Parathyroid adenoma (tissue), 2 donors: ENCODE data around the gene PNMA8C.

ENCODE experiments used
- H2AFZ ChIP-seq: fragments of 300-600 bp; sonication (generic); one replicate; pipeline ENCODE4 v1.7.0; 2017; ENCODE audit warnings: antibody characterized with exemption, mild to moderate bottlenecking
- H3K27ac ChIP-seq: fragments of 300-600 bp; sonication (generic); one replicate; pipeline ENCODE4 v1.7.0; 2017
- H3K27me3 ChIP-seq: fragments of 300-600 bp; sonication (generic); one replicate; pipeline ENCODE4 v1.7.0; 2017; ENCODE audit warnings: low read length; ENCODE audit not compliant: control insufficient read depth, insufficient read depth
- H3K36me3 ChIP-seq: fragments of 300-600 bp; sonication (generic); one replicate; pipeline ENCODE4 v1.7.0; 2017; ENCODE audit warnings: low read length; ENCODE audit not compliant: control insufficient read depth, insufficient read depth
- H3K4me1 ChIP-seq: fragments of 300-600 bp; sonication (generic); one replicate; pipeline ENCODE4 v1.7.0; 2017; ENCODE audit warnings: control low read depth
- H3K4me2 ChIP-seq: fragments of 300-600 bp; sonication (generic); one replicate; pipeline ENCODE4 v1.7.0; 2017; ENCODE audit warnings: low read length
- H3K4me3 ChIP-seq: fragments of 300-600 bp; sonication (generic); one replicate; pipeline ENCODE4 v1.7.0; 2017; ENCODE audit warnings: low read depth, low read length
- H3K79me2 ChIP-seq: fragments of 300-600 bp; sonication (generic); one replicate; pipeline ENCODE4 v1.7.0; 2017; ENCODE audit warnings: control low read depth
- H3K9ac ChIP-seq: fragments of 300-600 bp; sonication (generic); one replicate; pipeline ENCODE4 v1.7.0; 2017; ENCODE audit warnings: mild to moderate bottlenecking
- H3K9me3 ChIP-seq: fragments of 300-600 bp; sonication (generic); one replicate; pipeline ENCODE4 v1.7.0; 2017; ENCODE audit warnings: low read length; ENCODE audit not compliant: control insufficient read depth
- TF ChIP-seq, protein P1 (sequence below): fragments of 300-600 bp; sonication (generic); IDR thresholded peaks from one replicate; pipeline ENCODE4 v1.7.0; 2017; ENCODE audit warnings: antibody characterized with exemption, mild to moderate bottlenecking
- donor health status: primary hyperparathyroidism.

PNMA8C gene

DNA sequence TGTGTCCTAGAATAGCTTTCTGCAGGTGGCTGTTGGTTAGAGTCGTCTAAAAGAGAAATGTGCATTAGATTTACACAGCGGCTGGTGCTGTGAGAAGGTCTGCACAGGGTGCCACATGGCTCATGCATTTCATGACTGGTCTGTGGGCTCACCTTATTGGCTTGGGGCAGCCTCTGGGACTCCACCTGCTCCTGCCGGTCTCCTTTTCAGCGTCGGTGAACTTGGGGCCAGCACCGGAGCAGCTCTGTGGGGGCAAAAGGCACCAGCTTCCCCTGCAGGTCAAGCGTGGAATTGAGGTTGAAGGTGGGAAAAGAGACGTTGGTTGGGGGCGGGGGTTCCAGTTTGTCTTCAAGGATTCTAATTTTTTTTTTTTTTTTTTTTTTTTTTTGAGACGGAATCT, 3.1 kb upstream of the PNMA8C start:
- H3K4me2 ChIP-seq, result no peak overlapping the region
- H3K4me3 ChIP-seq, result no peak overlapping the region
- no peaks in the 10 kb centered on the region for H3K9me3 ChIP-seq
- no peak overlapping the region for H3K27ac ChIP-seq
- H3K9ac ChIP-seq, result no peak overlapping the region
- H2AFZ ChIP-seq, result no peak overlapping the region
- no peaks in the 10 kb centered on the region for H3K27me3 ChIP-seq
- H3K79me2 ChIP-seq, result no peaks in the 10 kb centered on the region
- peaks cover 4% of the 10 kb centered on the region for H3K4me1 ChIP-seq
- TF ChIP-seq, protein P1, sequence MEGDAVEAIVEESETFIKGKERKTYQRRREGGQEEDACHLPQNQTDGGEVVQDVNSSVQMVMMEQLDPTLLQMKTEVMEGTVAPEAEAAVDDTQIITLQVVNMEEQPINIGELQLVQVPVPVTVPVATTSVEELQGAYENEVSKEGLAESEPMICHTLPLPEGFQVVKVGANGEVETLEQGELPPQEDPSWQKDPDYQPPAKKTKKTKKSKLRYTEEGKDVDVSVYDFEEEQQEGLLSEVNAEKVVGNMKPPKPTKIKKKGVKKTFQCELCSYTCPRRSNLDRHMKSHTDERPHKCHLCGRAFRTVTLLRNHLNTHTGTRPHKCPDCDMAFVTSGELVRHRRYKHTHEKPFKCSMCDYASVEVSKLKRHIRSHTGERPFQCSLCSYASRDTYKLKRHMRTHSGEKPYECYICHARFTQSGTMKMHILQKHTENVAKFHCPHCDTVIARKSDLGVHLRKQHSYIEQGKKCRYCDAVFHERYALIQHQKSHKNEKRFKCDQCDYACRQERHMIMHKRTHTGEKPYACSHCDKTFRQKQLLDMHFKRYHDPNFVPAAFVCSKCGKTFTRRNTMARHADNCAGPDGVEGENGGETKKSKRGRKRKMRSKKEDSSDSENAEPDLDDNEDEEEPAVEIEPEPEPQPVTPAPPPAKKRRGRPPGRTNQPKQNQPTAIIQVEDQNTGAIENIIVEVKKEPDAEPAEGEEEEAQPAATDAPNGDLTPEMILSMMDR, result no peak
- H3K36me3 ChIP-seq, result no peaks in the 10 kb centered on the region

GRCh38 chr19:46429999-46430398, 1.3 kb upstream of the PNMA8C start:
- Histone ChIP-seq H3K9ac (no peak overlapping the region), H3K36me3 (no peaks in the 10 kb centered on the region), H3K9me3 (no peaks in the 10 kb centered on the region), H3K4me1 (peaks cover 7% of the 10 kb centered on the region), H2AFZ (no peak overlapping the region), H3K4me2 (no peak overlapping the region), H3K27ac (no peak overlapping the region), H3K4me3 (no peak overlapping the region), H3K79me2 (no peaks in the 10 kb centered on the region), H3K27me3 (no peaks in the 10 kb centered on the region)
- TF ChIP-seq, protein P1, result no peak

- H3K9ac ChIP-seq, result no peak overlapping the region
- no peaks in the 10 kb centered on the region for H3K9me3 ChIP-seq
- no peaks in the 10 kb centered on the region for H3K36me3 ChIP-seq
- TF ChIP-seq, protein P1, result no peak
- H3K4me2 ChIP-seq, result no peak overlapping the region
- H3K4me1 ChIP-seq, result peaks cover 7% of the 10 kb centered on the region
- H3K27ac ChIP-seq, result no peak overlapping the region
- no peak overlapping the region for H2AFZ ChIP-seq
- H3K79me2 ChIP-seq, result no peaks in the 10 kb centered on the region
- H3K27me3 ChIP-seq, result no peaks in the 10 kb centered on the region
- H3K4me3 ChIP-seq, result no peak overlapping the region
Observed at GRCh38 chr19:46427518-46428045, 1.2 kb downstream of the PNMA8C start.

GRCh38 chr19:46426506-46427162, 2.1 kb downstream of the PNMA8C start:
- H3K4me2 ChIP-seq, result peak overlapping the region; percentile 100
- no peaks in the 10 kb centered on the region for H3K79me2 ChIP-seq
- peak overlapping the region; percentile 64 for H3K27ac ChIP-seq
- no peak overlapping the region for H3K9ac ChIP-seq
- peaks cover 7% of the 10 kb centered on the region for H3K4me1 ChIP-seq
- H3K4me3 ChIP-seq, result peak overlapping the region; percentile 88
- no peaks in the 10 kb centered on the region for H3K27me3 ChIP-seq
- no peaks in the 10 kb centered on the region for H3K9me3 ChIP-seq
- TF ChIP-seq, protein P1, result no peak
- no peaks in the 10 kb centered on the region for H3K36me3 ChIP-seq
- H2AFZ ChIP-seq, result peak overlapping the region; percentile 95

GRCh38 chr19:46426035-46426505, 2.7 kb downstream of the PNMA8C start:
- H3K27ac ChIP-seq, result peak overlapping the region; percentile 64
- H3K36me3 ChIP-seq, result no peaks in the 10 kb centered on the region
- peak overlapping the region; percentile 88 for H3K4me3 ChIP-seq
- H3K9ac ChIP-seq, result no peak overlapping the region
- TF ChIP-seq, protein P1, result no peak
- peak overlapping the region; percentile 100 for H3K4me2 ChIP-seq
- peaks cover 7% of the 10 kb centered on the region for H3K4me1 ChIP-seq
- H3K27me3 ChIP-seq, result no peaks in the 10 kb centered on the region
- peak overlapping the region; percentile 95 for H2AFZ ChIP-seq
- no peaks in the 10 kb centered on the region for H3K9me3 ChIP-seq
- H3K79me2 ChIP-seq, result no peaks in the 10 kb centered on the region
